Astrocyte (in vitro differentiated cells and primary cell): Measurements from ENCODE around the gene ULK4.

Experiments
- EZH2 ChIP-seq: IDR thresholded peaks from 2 replicates; pipeline ENCODE4 v1.6.1; 2012; ENCODE audit warnings: mild to moderate bottlenecking, low read length, inconsistent platforms; ENCODE audit not compliant: insufficient read depth
- TF ChIP-seq, protein P1 (sequence below): IDR thresholded peaks from 2 replicates; pipeline ENCODE4 v1.5.1; 2011; ENCODE audit warnings: low read depth, mild to moderate bottlenecking, inconsistent platforms, low read length, moderate library complexity; ENCODE audit not compliant: insufficient read depth

DNA sequence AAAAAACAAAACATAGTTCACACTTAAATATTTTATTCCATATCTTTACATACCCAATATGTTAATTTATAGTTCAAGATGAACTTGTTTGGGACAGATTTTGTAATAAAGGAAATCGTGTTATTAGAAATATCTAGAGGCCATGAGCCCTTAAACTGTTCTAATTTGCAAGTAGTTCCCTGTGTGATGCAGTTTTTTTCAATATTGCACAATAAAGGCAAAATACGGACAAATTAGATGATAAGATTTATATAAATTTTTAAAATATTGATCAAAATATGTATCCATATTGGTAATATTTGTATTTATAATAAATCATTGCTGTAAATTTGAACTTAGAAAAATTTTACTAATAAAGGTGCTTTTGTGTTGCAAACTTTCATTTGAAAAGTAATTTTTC lies 738.8 kb downstream of the ULK4 start:
- TF ChIP-seq, protein P1, sequence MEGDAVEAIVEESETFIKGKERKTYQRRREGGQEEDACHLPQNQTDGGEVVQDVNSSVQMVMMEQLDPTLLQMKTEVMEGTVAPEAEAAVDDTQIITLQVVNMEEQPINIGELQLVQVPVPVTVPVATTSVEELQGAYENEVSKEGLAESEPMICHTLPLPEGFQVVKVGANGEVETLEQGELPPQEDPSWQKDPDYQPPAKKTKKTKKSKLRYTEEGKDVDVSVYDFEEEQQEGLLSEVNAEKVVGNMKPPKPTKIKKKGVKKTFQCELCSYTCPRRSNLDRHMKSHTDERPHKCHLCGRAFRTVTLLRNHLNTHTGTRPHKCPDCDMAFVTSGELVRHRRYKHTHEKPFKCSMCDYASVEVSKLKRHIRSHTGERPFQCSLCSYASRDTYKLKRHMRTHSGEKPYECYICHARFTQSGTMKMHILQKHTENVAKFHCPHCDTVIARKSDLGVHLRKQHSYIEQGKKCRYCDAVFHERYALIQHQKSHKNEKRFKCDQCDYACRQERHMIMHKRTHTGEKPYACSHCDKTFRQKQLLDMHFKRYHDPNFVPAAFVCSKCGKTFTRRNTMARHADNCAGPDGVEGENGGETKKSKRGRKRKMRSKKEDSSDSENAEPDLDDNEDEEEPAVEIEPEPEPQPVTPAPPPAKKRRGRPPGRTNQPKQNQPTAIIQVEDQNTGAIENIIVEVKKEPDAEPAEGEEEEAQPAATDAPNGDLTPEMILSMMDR = no peak
- TF ChIP-seq EZH2 = no peak
